SU-DHL-6 (cell line): ENCODE data around the gene STK32B.

Experiments used
- CTCF ChIP-seq: fragments of 200-600 bp; sonication (generic); IDR thresholded peaks from one replicate; pipeline ENCODE4 v1.5.1; 2017; ENCODE audit warnings: antibody characterized with exemption, mild to moderate bottlenecking, low read length, moderate library complexity; ENCODE audit not compliant: insufficient read depth, poor library complexity, severe bottlenecking
- EZH2phosphoT487 ChIP-seq: fragments of 200-600 bp; sonication (generic), shearing (Covaris generic); conservative IDR thresholded peaks from 2 replicates; pipeline ENCODE4 v1.6.1; 2018; ENCODE audit warnings: mild to moderate bottlenecking, antibody characterized with exemption, low read length, moderate library complexity, mixed read lengths

GRCh38 chr4:5224340-5224739 lies 173.1 kb downstream of the STK32B start:
- no peak for TF ChIP-seq CTCF
- no peak for TF ChIP-seq EZH2phosphoT487
